Measurements from ENCODE around the gene FAM149A. TPM values are rescaled to one million over a fixed set of nuclear protein-coding genes. Genes with fewer than 3 reads are reported as not detected.
A peak's percentile ranks its signal among the peaks of the same experiment; 100 is the strongest.

FAM149A gene
- total RNA-seq, 1 experiment from 2014 or later: 6.6 TPM

GRCh38 chr4:186188107-186188506 lies 83.6 kb downstream of the FAM149A start:
- Histone ChIP-seq H3K4me3 (ENCODE audit: low read depth, low read length) (no peak overlapping the region), H3K36me3 (ENCODE audit: control insufficient read depth, insufficient read depth, low read length) (no peaks in the 10 kb centered on the region), H3K9me3 (no peaks in the 10 kb centered on the region), H3K4me1 (peaks cover 10% of the 10 kb centered on the region; the same call in 1 of the 2 replicates), H3K27me3 (replicated peaks; ENCODE audit: control insufficient read depth, insufficient read depth, low read length) (no peaks in the 10 kb centered on the region; the same call in none of the 2 replicates)
- peaks cover 18% of the 10 kb centered on the region for H3K27me3 Mint-ChIP-seq (ENCODE audit: insufficient read depth, unreplicated experiment)
- H3K27ac Mint-ChIP-seq (ENCODE audit: unreplicated experiment): no peak overlapping the region
- H3K36me3 Mint-ChIP-seq (ENCODE audit: insufficient read depth, unreplicated experiment): no peaks in the 10 kb centered on the region
- no peak overlapping the region for H3K4me3 Mint-ChIP-seq (ENCODE audit: unreplicated experiment)
- ChIA-PET CTCF (no interaction called here), POLR2A (no interaction called here)
- no TSS peak for BruUV-seq (replicated peaks)
- no peak for TF ChIP-seq CTCF (IDR thresholded peaks at IDR 0.05; ENCODE audit: insufficient read depth in 1 of 2, low read depth in 1 of 2, low read length in 1 of 2, severe bottlenecking in 1 of 2, unreplicated experiment in 1 of 2)
- H3K4me1 Mint-ChIP-seq (ENCODE audit: low read depth, unreplicated experiment): no peaks in the 10 kb centered on the region
- intact Hi-C loops (cut with micrococcal nuclease; ENCODE audit: unreplicated experiment): no loop called here
- H3K9me3 Mint-ChIP-seq (ENCODE audit: unreplicated experiment): no peaks in the 10 kb centered on the region
- no peak for DNase-seq

GRCh38 chr4:186189656-186190055 lies 85.2 kb downstream of the FAM149A start:
- no peaks in the 10 kb centered on the region for H3K9me3 Mint-ChIP-seq (ENCODE audit: unreplicated experiment)
- intact Hi-C loops (cut with micrococcal nuclease; ENCODE audit: unreplicated experiment): loop anchor here (1.0 to 5.0 kb wide), 2 partner anchors 12 to 47 kb away; no protein-coding TSS in a partner anchor
- Histone ChIP-seq H3K4me1 (peaks cover 10% of the 10 kb centered on the region; the same call in 1 of the 2 replicates), H3K9me3 (no peaks in the 10 kb centered on the region), H3K4me3 (ENCODE audit: low read depth, low read length) (no peak overlapping the region), H3K27me3 (replicated peaks; ENCODE audit: control insufficient read depth, insufficient read depth, low read length) (no peaks in the 10 kb centered on the region; the same call in none of the 2 replicates), H3K36me3 (ENCODE audit: control insufficient read depth, insufficient read depth, low read length) (no peaks in the 10 kb centered on the region)
- TF ChIP-seq CTCF (IDR thresholded peaks at IDR 0.05; ENCODE audit: insufficient read depth in 1 of 2, low read depth in 1 of 2, low read length in 1 of 2, severe bottlenecking in 1 of 2, unreplicated experiment in 1 of 2): no peak
- H3K36me3 Mint-ChIP-seq (ENCODE audit: insufficient read depth, unreplicated experiment): no peaks in the 10 kb centered on the region
- H3K4me1 Mint-ChIP-seq (ENCODE audit: low read depth, unreplicated experiment): no peaks in the 10 kb centered on the region
- BruUV-seq (replicated peaks): no TSS peak
- CTCF ChIA-PET: no interaction called here
- H3K27me3 Mint-ChIP-seq (ENCODE audit: insufficient read depth, unreplicated experiment): peaks cover 12% of the 10 kb centered on the region
- no peak for DNase-seq
- peak overlapping the region; percentile 80 for H3K4me3 Mint-ChIP-seq (ENCODE audit: unreplicated experiment)
- POLR2A ChIA-PET: no interaction called here
- no peak overlapping the region for H3K27ac Mint-ChIP-seq (ENCODE audit: unreplicated experiment)

- H3K27ac Mint-ChIP-seq (ENCODE audit: unreplicated experiment): no peak overlapping the region
- H3K36me3 ChIP-seq (ENCODE audit: control insufficient read depth, insufficient read depth, low read length): no peaks in the 10 kb centered on the region
- H3K27me3 Mint-ChIP-seq (ENCODE audit: insufficient read depth, unreplicated experiment): peaks cover 6% of the 10 kb centered on the region
- no peaks in the 10 kb centered on the region for H3K36me3 Mint-ChIP-seq (ENCODE audit: insufficient read depth, unreplicated experiment)
- H3K4me1 ChIP-seq: peaks cover 10% of the 10 kb centered on the region; the same call in 1 of the 2 replicates
- H3K9me3 Mint-ChIP-seq (ENCODE audit: unreplicated experiment): no peaks in the 10 kb centered on the region
- peak overlapping the region; percentile 80 for H3K4me3 Mint-ChIP-seq (ENCODE audit: unreplicated experiment)
- peak in 1 of 2 experiments; percentile 36 for DNase-seq
- peak overlapping the region; percentile 70 for H3K4me3 ChIP-seq (ENCODE audit: low read depth, low read length)
- BruUV-seq (replicated peaks): no TSS peak
- no peaks in the 10 kb centered on the region; the same call in none of the 2 replicates for H3K27me3 ChIP-seq (replicated peaks; ENCODE audit: control insufficient read depth, insufficient read depth, low read length)
- TF ChIP-seq CTCF (IDR thresholded peaks at IDR 0.05; ENCODE audit: insufficient read depth in 1 of 2, low read depth in 1 of 2, low read length in 1 of 2, severe bottlenecking in 1 of 2, unreplicated experiment in 1 of 2): no peak
- no peaks in the 10 kb centered on the region for H3K9me3 ChIP-seq
- ChIA-PET POLR2A (no interaction called here), CTCF (interaction anchor here (1.6 kb wide), 1 partner anchor 123 kb away, joined by 4 read pairs; no protein-coding TSS in a partner anchor)
- intact Hi-C loops (cut with micrococcal nuclease; ENCODE audit: unreplicated experiment): loop anchor here (1.0 to 5.0 kb wide), 2 partner anchors 11 to 48 kb away; no protein-coding TSS in a partner anchor
- no peaks in the 10 kb centered on the region for H3K4me1 Mint-ChIP-seq (ENCODE audit: low read depth, unreplicated experiment)
These were observed 86.2 kb downstream of the FAM149A start for GRCh38 chr4:186190581-186191199.
